ENCODE data around the gene COMMD9. TPM values are rescaled to one million over a fixed set of nuclear protein-coding genes. Genes with fewer than 3 reads are reported as not detected.

The COMMD9 gene
- total and polyA plus RNA-seq, 10 of the 15 experiments (the other 5 are each of a cell fraction or from before 2014, with no cell fraction given) = 31.4 to 119 (median 56.2) TPM

GRCh38 chr11:36264973-36265344, 24.3 kb downstream of the COMMD9 start:
- SMC1A ChIA-PET (ENCODE audit: uncharacterized antibody, unreplicated experiment) = interaction anchor here (2.0 to 2.8 kb wide), 3 partner anchors 214 to 650 kb away, joined by 5 to 18 read pairs (median 9); no protein-coding TSS in a partner anchor

More at GRCh38 chr11:36264973-36265344, 24.3 kb downstream of the COMMD9 start:
- DNase-seq (ENCODE audit: low read depth, low spot score) (no peak), FAIRE-seq (no peak), ATAC-seq (no peak)
- Histone ChIP-seq H2AFZ (ENCODE audit: control insufficient read depth, low read depth, low read length) (no peak overlapping the region), H3K4me1 (ENCODE audit: control insufficient read depth, insufficient read depth, low read length) (no peaks in the 10 kb centered on the region), H3K4me3 (no peak overlapping the region), H3K36me3 (ENCODE audit: control insufficient read depth in 2 of 2, insufficient read depth in 2 of 2, low read length in 1 of 2) (no peaks in the 10 kb centered on the region), H3K9me3 (replicated peaks; ENCODE audit: control insufficient read depth, insufficient read depth, low read length) (no peaks in the 10 kb centered on the region), H3K27ac (ENCODE audit: control insufficient read depth, insufficient read depth) (no peak overlapping the region), H4K20me1 (ENCODE audit: control insufficient read depth, insufficient read depth) (no peaks in the 10 kb centered on the region), H3K4me2 (ENCODE audit: control insufficient read depth, insufficient read depth) (no peak overlapping the region), H3K79me2 (ENCODE audit: control insufficient read depth, insufficient read depth, low read length) (no peaks in the 10 kb centered on the region), H3K9ac (ENCODE audit: control insufficient read depth, insufficient read depth, low read length) (no peak overlapping the region), H3K27me3 (replicated peaks in 1 of 2; ENCODE audit: control insufficient read depth in 2 of 2, insufficient read depth in 2 of 2, low read length in 1 of 2) (no peaks in the 10 kb centered on the region; a peak in 1 of 4 replicates)
- BruUV-seq (replicated peaks) = no TSS peak
- in situ Hi-C loops (cut with MboI) = loop anchor here (5.0 kb wide), 1 partner anchor 648 kb away; the partner anchor contains the start of gene FJX1
- POLR2A ChIA-PET = no interaction called here
- TF ChIP-seq KDM1A (IDR thresholded peaks at IDR 0.05; ENCODE audit: borderline replicate concordance) = no peak
- no peak for TF ChIP-seq EP300 (IDR thresholded peaks at IDR 0.05; ENCODE audit: borderline replicate concordance in 1 of 2, control insufficient read depth in 1 of 2, low read depth in 2 of 2, low read length in 2 of 2)
- no peak for TF ChIP-seq MLLT1 (IDR thresholded peaks at IDR 0.05)
- TF ChIP-seq SMC3 (IDR thresholded peaks at IDR 0.05; ENCODE audit: borderline replicate concordance, low read length) = no peak
- no peak for TF ChIP-seq MAX (IDR thresholded peaks at IDR 0.05; ENCODE audit: low read depth, low read length)
- no peak for TF ChIP-seq CHD4 (IDR thresholded peaks at IDR 0.05)
- TF ChIP-seq TCF7 (IDR thresholded peaks at IDR 0.05; ENCODE audit: borderline replicate concordance) = no peak
- no peak for TF ChIP-seq ATF3 (IDR thresholded peaks at IDR 0.05; ENCODE audit: borderline replicate concordance, extremely low read depth, low read depth, low read length)
- no peak for TF ChIP-seq IRF4 (IDR thresholded peaks at IDR 0.05; ENCODE audit: low read depth, low read length)
- TF ChIP-seq BRCA1 (IDR thresholded peaks at IDR 0.05; ENCODE audit: low read depth, low read length) = no peak
- TF ChIP-seq POLR2AphosphoS5 (IDR thresholded peaks at IDR 0.05; ENCODE audit: low read length) = no peak
- no peak for TF ChIP-seq ATF2 (IDR thresholded peaks at IDR 0.05; ENCODE audit: low read length)
- TF ChIP-seq CBX5 (IDR thresholded peaks at IDR 0.05; ENCODE audit: low read depth) = no peak
- no peak for TF ChIP-seq NR2F1 (conservative IDR thresholded peaks at IDR 0.05)
- WGBS (ENCODE audit: insufficient coverage, insufficient replicate concordance, low lambda C conversion rate, missing lambda C conversion rate) = 17% methylated on average over 5 of the region's 5 CpGs
- CTCF ChIA-PET = interaction anchor here (1.0 to 5.9 kb wide), 7 partner anchors 113 to 650 kb away, joined by 3 to 51 read pairs (median 19); no protein-coding TSS in a partner anchor
- intact Hi-C loops (cut with micrococcal nuclease; ENCODE audit: unreplicated experiment) = loop anchor here (5.0 kb wide), 3 partner anchors 223 to 778 kb away; no protein-coding TSS in a partner anchor
- RAD21 ChIA-PET (ENCODE audit: unreplicated experiment) = interaction anchor here (1.5 to 4.3 kb wide), 3 partner anchors 193 to 223 kb away, joined by 3 to 14 read pairs (median 8); no protein-coding TSS in a partner anchor
